ENCODE measurements around the gene SMURF2. TPM values are rescaled to one million over a fixed set of nuclear protein-coding genes. Genes with fewer than 3 reads are reported as not detected.

SMURF2 gene
- total RNA-seq, 1 experiment from 2014 or later, result 8.0 TPM

Small RNAs within 50 kb of the gene (small RNA-seq; reads per million reads assigned to genes)
- gene AC009994.1, result not detected

Other genes starting within 250 kb of the SMURF2 start
- 104 and 156 TPM in 2 replicates for gene MILR1, start 213.2 kb downstream of the SMURF2 start, total RNA-seq (2014; rRNA removed; shearing (Covaris generic); ENCODE audit: low replicate concordance)
- 18.6 and 25.3 TPM in 2 replicates for gene POLG2, start 165.3 kb downstream of the SMURF2 start, total RNA-seq (2014; rRNA removed; shearing (Covaris generic); ENCODE audit: low replicate concordance)
- gene DDX5, start 156.0 kb downstream of the SMURF2 start, total RNA-seq (2014; rRNA removed; shearing (Covaris generic); ENCODE audit: low replicate concordance), result 369 and 432 TPM in 2 replicates
- gene CEP95, start 155.3 kb downstream of the SMURF2 start, total RNA-seq (2014; rRNA removed; shearing (Covaris generic); ENCODE audit: low replicate concordance), result 42.2 and 62.1 TPM in 2 replicates

All from Karpas-422 (cell line).